Gastroesophageal sphincter (tissue), 3 donors: ENCODE measurements around the gene HACD2.

Experiments
- EP300 ChIP-seq: sonication (generic); formaldehyde crosslinking; IDR thresholded peaks from one replicate; pipeline ENCODE4 v1.6.1; 2017; ENCODE audit warnings: antibody characterized with exemption, mild to moderate bottlenecking
- POLR2A ChIP-seq, 2 donors: fragments of 450-650 bp; IDR thresholded peaks; one replicate each; pipeline ENCODE4 v1.6.1; 2017; ENCODE audit warnings: antibody characterized with exemption in 2 of 2, mild to moderate bottlenecking in 2 of 2, moderate library complexity in 1 of 2
- TF ChIP-seq, protein P1 (sequence below), 4 experiments: fragments of 200-600 bp in 2 of 4; fragments of 450-650 bp in 2 of 4; sonication (generic) in 1 of 4; IDR thresholded peaks; one replicate each; pipeline ENCODE4 v1.5.1; 2017 to 2019; ENCODE audit warnings: antibody characterized with exemption in 4 of 4, mild to moderate bottlenecking in 2 of 4, moderate library complexity in 2 of 4

DNA sequence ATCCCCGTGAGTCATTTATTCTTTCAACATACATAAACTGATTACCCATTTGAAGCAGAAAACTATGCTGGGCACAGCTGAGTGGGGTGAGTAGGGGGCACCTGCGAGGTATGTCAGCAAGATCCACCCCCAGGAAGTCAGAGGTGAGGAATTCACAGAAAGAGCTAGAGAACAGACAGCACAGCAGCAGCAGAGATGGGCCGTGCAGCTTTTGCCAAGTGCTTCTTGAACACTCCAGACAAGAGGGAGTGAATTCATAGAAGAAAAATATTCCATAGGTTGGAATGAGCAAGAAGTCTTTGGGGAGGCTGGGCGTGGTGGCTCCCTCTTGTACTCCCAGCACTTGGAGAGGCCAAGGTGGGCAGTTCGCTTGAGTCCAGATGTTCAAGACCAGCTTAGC, 126.6 kb downstream of the HACD2 start:
- TF ChIP-seq, protein P1, sequence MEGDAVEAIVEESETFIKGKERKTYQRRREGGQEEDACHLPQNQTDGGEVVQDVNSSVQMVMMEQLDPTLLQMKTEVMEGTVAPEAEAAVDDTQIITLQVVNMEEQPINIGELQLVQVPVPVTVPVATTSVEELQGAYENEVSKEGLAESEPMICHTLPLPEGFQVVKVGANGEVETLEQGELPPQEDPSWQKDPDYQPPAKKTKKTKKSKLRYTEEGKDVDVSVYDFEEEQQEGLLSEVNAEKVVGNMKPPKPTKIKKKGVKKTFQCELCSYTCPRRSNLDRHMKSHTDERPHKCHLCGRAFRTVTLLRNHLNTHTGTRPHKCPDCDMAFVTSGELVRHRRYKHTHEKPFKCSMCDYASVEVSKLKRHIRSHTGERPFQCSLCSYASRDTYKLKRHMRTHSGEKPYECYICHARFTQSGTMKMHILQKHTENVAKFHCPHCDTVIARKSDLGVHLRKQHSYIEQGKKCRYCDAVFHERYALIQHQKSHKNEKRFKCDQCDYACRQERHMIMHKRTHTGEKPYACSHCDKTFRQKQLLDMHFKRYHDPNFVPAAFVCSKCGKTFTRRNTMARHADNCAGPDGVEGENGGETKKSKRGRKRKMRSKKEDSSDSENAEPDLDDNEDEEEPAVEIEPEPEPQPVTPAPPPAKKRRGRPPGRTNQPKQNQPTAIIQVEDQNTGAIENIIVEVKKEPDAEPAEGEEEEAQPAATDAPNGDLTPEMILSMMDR (IDR thresholded peaks at IDR 0.05): no peak
- TF ChIP-seq POLR2A (IDR thresholded peaks at IDR 0.05) (no peak), EP300 (no peak)
